ENCODE results near the gene FAM118A. TPM values are rescaled to one million over a fixed set of nuclear protein-coding genes. Genes with fewer than 3 reads are reported as not detected.
"Not testable (repeated sequence)": the region's sequence is repeated elsewhere in the genome, so short reads cannot be mapped to it uniquely, and the experiment has no call there.

FAM118A gene
- total RNA-seq, 2 experiments from 2014 or later, result 35.6 to 37.0 TPM

DNA sequence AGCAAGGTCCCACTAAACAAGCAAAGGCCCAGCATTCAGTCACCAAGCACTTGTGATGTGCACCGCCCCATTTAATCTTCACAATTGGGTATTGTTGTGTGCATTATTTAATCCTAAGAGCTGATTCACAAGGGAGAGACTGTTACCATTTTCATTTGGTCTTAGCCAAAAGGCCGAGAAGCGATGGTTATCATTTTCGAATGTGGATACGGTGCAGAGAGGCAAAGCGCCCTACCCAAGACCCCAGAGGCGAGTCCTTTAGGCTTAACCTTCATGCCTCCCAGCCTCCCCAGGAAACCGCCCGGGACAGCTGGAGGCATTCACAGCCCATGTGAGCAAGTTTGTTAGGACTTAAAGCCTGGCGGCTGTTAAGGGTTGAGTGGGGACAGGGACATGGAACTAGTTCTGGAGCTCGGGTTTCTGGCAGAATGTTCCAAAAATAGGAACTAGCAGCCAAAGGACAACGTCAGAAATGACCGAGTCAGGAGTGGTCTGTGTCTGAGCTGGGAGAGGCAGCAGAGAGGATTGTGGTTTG is 38.0 kb upstream of the FAM118A start:
- Mint-ChIP-seq H3K27ac (peak overlapping the region; percentile 63), H3K27me3 (peaks cover 19% of the 10 kb centered on the region)
- POLR2A ChIA-PET, result no interaction called here

DNA sequence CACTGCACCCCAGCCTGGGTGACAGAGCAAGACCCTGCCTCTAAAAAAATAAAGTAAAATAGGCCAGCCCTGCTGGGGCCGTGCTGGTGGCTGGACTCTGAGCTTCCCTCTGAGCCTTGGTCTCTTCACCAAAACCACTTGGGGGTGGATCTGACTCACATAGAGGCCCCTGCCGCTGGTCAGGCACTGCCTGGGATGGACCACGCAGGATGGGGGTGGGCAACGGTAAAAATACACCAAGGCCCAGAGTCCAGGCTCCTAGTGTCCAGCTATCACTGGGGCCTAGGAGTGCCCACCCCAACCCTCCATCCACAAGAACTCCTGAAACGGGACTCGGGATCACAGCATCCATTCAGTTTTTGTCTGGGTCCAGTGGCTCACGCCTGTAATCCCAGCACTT is 37.2 kb upstream of the FAM118A start:
- peaks cover 16% of the 10 kb centered on the region for H3K27me3 Mint-ChIP-seq
- ChIA-PET POLR2A (no interaction called here), CTCF (interaction anchor here (1.4 to 1.6 kb wide), 2 partner anchors 10 to 164 kb away, joined by 3 to 6 read pairs; no protein-coding TSS in a partner anchor)
- H3K4me1 Mint-ChIP-seq, result peaks cover 6% of the 10 kb centered on the region
- H3K9me3 Mint-ChIP-seq, result no peaks in the 10 kb centered on the region
- no peaks in the 10 kb centered on the region for H3K36me3 Mint-ChIP-seq (ENCODE audit: low read depth)
- H3K4me3 Mint-ChIP-seq, result no peak overlapping the region
- no peak overlapping the region for H3K27ac Mint-ChIP-seq
- DNase-seq, result no peak

More for the DNA sequence above, 38.0 kb upstream of the FAM118A start:
- Mint-ChIP-seq H3K9me3 (no peaks in the 10 kb centered on the region), H3K36me3 (ENCODE audit: low read depth) (no peaks in the 10 kb centered on the region), H3K4me1 (peaks cover 6% of the 10 kb centered on the region), H3K4me3 (no peak overlapping the region)
- CTCF ChIA-PET, result interaction anchor here (1.4 to 1.6 kb wide), 2 partner anchors 10 to 165 kb away, joined by 3 to 6 read pairs; no protein-coding TSS in a partner anchor
- DNase-seq, result no peak

- no peak for DNase-seq
- no peak overlapping the region for H3K27ac Mint-ChIP-seq
- CTCF ChIA-PET, result no interaction called here
- H3K4me1 Mint-ChIP-seq, result peaks cover 6% of the 10 kb centered on the region
- H3K9me3 Mint-ChIP-seq, result no peaks in the 10 kb centered on the region
- H3K36me3 Mint-ChIP-seq (ENCODE audit: low read depth), result no peaks in the 10 kb centered on the region
- peaks cover 14% of the 10 kb centered on the region for H3K27me3 Mint-ChIP-seq
- POLR2A ChIA-PET, result no interaction called here
- no peak overlapping the region for H3K4me3 Mint-ChIP-seq
Measured at GRCh38 chr22:45273452-45274075, 36.2 kb upstream of the FAM118A start.

- CTCF ChIA-PET, result no interaction called here
- no peak overlapping the region for H3K4me3 Mint-ChIP-seq
Measured at GRCh38 chr22:45276507-45277105, 33.1 kb upstream of the FAM118A start.

DNA sequence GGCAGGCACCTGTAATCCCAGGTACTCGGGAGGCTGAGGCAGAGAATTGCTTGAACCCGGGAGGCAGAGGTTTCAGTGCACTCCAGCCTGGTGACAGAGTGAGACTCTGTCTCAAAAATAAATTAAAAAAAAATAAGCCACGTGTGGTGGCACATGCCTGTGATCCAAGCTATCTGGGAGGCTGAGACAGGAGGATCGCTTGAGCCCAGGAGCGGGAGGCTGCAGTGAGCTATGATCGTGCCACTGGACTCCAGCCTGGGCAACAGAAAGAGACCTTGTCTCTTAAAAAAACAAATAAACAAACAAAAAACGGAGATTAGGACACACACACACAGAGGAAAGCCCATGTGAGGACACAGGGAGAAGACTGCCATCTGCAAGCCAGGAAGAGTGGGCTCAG is 32.0 kb upstream of the FAM118A start:
- DNase-seq; H3K27me3 Mint-ChIP-seq; H3K4me3 Mint-ChIP-seq; POLR2A ChIA-PET; H3K9me3 Mint-ChIP-seq; CTCF ChIA-PET; H3K36me3 Mint-ChIP-seq (ENCODE audit: low read depth): not testable (repeated sequence)
- H3K4me1 Mint-ChIP-seq, result peaks cover 12% of the 10 kb centered on the region
- H3K27ac Mint-ChIP-seq, result peak overlapping the region; percentile 46

More at GRCh38 chr22:45276507-45277105, 33.1 kb upstream of the FAM118A start:
- Mint-ChIP-seq H3K9me3 (no peaks in the 10 kb centered on the region), H3K27ac (no peak overlapping the region), H3K27me3 (peaks cover 1% of the 10 kb centered on the region), H3K4me1 (peaks cover 12% of the 10 kb centered on the region), H3K36me3 (ENCODE audit: low read depth) (no peaks in the 10 kb centered on the region)
- POLR2A ChIA-PET, result no interaction called here
- DNase-seq, result no peak

DNA sequence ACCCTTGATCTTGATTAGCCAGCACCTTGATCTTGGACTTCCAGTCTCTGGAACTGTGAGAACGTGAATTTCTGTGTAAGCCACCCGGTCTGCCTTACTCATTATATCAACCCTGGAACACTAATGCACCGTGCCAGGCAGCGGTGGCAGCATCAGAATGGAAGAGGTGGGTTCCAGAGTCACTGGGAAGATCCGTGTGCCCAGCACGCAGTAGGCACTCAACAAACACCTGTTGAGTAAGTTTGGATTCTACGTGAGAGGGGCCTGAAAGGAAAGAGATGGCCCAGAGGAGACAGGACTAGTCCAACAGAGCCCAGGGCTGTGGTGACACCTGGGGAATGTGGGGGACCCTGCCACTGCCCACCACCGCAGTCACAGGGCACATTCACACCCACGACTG is 31.6 kb upstream of the FAM118A start:
- no peaks in the 10 kb centered on the region for H3K9me3 Mint-ChIP-seq
- DNase-seq, result no peak
- peaks cover 12% of the 10 kb centered on the region for H3K4me1 Mint-ChIP-seq
- H3K36me3 Mint-ChIP-seq (ENCODE audit: low read depth), result no peaks in the 10 kb centered on the region
- no peak overlapping the region for H3K27ac Mint-ChIP-seq
- CTCF ChIA-PET, result interaction anchor here (1.8 kb wide), 1 partner anchor 16 kb away, joined by 4 read pairs; no protein-coding TSS in a partner anchor
- H3K27me3 Mint-ChIP-seq, result peaks cover 7% of the 10 kb centered on the region
- POLR2A ChIA-PET, result no interaction called here
- H3K4me3 Mint-ChIP-seq, result no peak overlapping the region

- no peak overlapping the region for H3K4me3 Mint-ChIP-seq
- no peaks in the 10 kb centered on the region for H3K9me3 Mint-ChIP-seq
- H3K36me3 Mint-ChIP-seq (ENCODE audit: low read depth), result no peaks in the 10 kb centered on the region
- ChIA-PET POLR2A (no interaction called here), CTCF (no interaction called here)
- H3K27ac Mint-ChIP-seq, result peak overlapping the region; percentile 25
- no peak for DNase-seq
- peaks cover 21% of the 10 kb centered on the region for H3K27me3 Mint-ChIP-seq
- H3K4me1 Mint-ChIP-seq, result peaks cover 12% of the 10 kb centered on the region
Measured at GRCh38 chr22:45280587-45280980, 29.1 kb upstream of the FAM118A start.

DNA sequence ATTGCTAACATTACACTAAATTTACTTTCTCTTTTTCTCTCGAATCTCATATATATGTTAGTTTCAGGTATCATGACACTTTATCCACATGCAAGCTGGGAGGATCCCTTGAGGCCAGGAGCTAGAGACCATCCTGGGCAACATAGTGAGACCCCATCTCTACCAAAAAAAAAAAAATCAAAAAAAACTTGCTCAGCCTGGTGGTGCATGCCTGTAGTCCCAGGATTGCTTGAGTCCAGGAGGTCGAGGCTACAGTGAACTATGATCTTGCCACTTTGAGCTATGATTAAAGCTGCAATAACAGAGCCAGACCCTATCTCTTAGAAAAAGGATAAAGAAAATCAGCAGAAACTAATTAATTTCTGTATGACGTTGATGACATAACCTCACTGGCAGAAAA is 28.7 kb upstream of the FAM118A start:
- H3K4me1 Mint-ChIP-seq, result peaks cover 12% of the 10 kb centered on the region
- no peak overlapping the region for H3K27ac Mint-ChIP-seq
- POLR2A ChIA-PET, result no interaction called here
- H3K36me3 Mint-ChIP-seq (ENCODE audit: low read depth), result no peaks in the 10 kb centered on the region
- peaks cover 24% of the 10 kb centered on the region for H3K27me3 Mint-ChIP-seq
- CTCF ChIA-PET, result interaction anchor here (0.6 kb wide), 1 partner anchor 37 kb away, joined by 3 read pairs; no protein-coding TSS in a partner anchor
- H3K9me3 Mint-ChIP-seq, result no peaks in the 10 kb centered on the region
- no peak overlapping the region for H3K4me3 Mint-ChIP-seq
- no peak for DNase-seq

DNA sequence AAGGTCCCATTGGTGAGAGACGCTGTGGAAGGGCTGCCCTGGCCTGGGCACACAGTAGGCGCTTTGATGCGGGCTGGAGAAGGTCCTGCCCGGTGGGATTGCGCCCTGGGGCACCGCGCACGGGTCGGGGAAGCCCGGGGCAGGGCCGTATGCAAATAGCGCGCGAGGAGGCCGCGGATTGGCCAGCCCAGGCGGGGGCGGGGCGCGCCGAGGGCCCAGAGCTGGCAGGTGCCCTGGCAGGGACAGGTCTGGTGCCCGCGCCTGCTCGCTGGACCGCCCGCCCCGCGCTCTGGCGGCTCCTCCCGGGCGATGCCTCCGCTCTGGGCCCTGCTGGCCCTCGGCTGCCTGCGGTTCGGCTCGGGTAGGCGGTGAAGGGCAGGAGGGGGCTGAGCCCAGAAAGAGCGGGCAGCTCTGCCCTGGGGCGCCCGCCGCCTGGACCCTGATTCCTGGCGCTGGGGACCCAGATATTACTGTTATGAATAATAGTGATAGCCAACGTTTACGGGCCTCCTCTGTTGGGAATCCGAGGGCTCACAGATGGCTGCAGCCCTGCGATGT is 24.9 kb upstream of the FAM118A start, which contains the start of gene UPK3A:
TSS of gene UPK3A (plus strand) at position 245 of the 558 bp plus-strand sequence. CDS start at position 310, 65 bp downstream.
- Mint-ChIP-seq H3K36me3 (ENCODE audit: low read depth) (no peaks in the 10 kb centered on the region), H3K9me3 (no peaks in the 10 kb centered on the region), H3K4me1 (peaks cover 12% of the 10 kb centered on the region), H3K4me3 (no peak within 1 kb of the TSS), H3K27ac (no peak within 1 kb of the TSS), H3K27me3 (peaks cover 28% of the 10 kb centered on the region)
- ChIA-PET CTCF (interaction anchor here (0.6 to 1.2 kb wide), 2 partner anchors 17 to 420 kb away, joined by 3 to 4 read pairs; no protein-coding TSS in a partner anchor), POLR2A (no interaction called here)
- DNase-seq, result peak; percentile 50

DNA sequence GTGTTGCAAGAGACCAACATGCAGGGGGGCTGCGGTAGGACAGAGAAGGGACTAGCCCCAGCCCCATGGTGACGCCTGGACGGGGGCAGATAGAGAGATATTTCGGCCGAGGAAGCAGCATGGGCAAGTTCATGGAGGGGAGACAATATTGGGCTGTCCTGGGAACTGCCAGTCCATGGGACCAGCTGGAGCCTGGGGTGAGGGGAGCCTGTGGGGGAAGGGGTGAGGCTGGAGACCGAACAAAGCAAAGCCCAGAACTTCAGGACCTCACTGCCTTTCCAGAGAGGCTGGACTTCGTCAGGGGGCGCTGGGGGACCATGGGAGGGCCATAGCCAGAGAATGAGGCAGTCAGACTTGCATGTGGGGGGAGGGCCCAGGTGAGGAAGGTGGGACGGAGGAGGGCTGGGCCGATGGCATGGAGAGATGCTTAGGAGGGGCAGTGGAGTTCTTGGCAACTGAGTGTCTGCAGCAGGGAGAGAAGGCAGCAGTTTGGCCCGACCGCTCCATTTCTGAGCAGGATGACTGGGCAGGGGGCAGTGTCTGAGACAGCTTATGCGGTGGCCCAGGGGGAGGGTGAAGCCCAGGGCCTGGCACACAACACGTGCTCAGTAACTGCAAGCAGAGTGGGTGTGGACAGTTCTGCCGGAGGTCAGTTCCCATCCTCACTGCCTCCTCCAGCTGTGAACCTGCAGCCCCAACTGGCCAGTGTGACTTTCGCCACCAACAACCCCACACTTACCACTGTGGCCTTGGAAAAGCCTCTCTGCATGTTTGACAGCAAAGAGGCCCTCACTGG is 24.3 kb upstream of the FAM118A start:
- no peaks in the 10 kb centered on the region for H3K36me3 Mint-ChIP-seq (ENCODE audit: low read depth)
- no peaks in the 10 kb centered on the region for H3K9me3 Mint-ChIP-seq
- DNase-seq, result no peak
- no peak overlapping the region for H3K27ac Mint-ChIP-seq
- peaks cover 5% of the 10 kb centered on the region for H3K4me1 Mint-ChIP-seq
- ChIA-PET CTCF (interaction anchor here (1.2 to 1.7 kb wide), 2 partner anchors 15 to 18 kb away, joined by 4 read pairs; no protein-coding TSS in a partner anchor), POLR2A (no interaction called here)
- peaks cover 28% of the 10 kb centered on the region for H3K27me3 Mint-ChIP-seq
- no peak overlapping the region for H3K4me3 Mint-ChIP-seq

- POLR2A ChIA-PET, result no interaction called here
- H3K36me3 Mint-ChIP-seq (ENCODE audit: low read depth), result no peaks in the 10 kb centered on the region
- no peak for DNase-seq
- H3K9me3 Mint-ChIP-seq, result no peaks in the 10 kb centered on the region
- CTCF ChIA-PET, result interaction anchor here (1.7 kb wide), 1 partner anchor 13 kb away, joined by 4 read pairs; no protein-coding TSS in a partner anchor
- H3K4me3 Mint-ChIP-seq, result no peak overlapping the region
- no peaks in the 10 kb centered on the region for H3K4me1 Mint-ChIP-seq
- H3K27ac Mint-ChIP-seq, result no peak overlapping the region
- H3K27me3 Mint-ChIP-seq, result peaks cover 24% of the 10 kb centered on the region
Measured at GRCh38 chr22:45286854-45287551, 22.7 kb upstream of the FAM118A start.

DNA sequence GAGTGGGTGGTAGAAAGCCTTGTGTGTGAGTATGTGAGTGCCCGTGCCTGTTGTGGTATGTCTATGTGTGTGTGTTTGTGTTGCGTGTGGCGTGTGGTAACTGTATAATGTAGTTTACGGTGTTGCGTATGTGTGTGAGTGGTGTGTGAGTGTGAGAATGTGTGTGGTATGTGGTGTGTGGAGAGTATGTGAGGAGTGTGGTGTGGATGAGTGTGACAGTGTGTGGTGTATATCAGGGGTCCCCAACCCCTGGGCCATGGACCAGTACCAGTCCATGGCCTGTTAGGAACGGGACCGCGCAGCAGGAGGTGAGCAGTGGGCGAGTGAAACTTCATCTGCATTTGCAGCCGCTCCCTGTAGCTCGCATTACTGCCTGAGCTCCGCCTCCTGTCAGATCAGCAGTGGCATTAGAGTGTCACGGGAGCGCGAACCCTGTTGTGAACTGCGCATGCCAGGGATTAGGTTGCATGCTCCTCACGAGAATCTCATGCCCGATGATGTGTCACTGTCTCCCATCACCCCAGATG is 19.3 kb upstream of the FAM118A start:
- Mint-ChIP-seq H3K27ac (no peak overlapping the region), H3K27me3 (peaks cover 7% of the 10 kb centered on the region), H3K36me3 (ENCODE audit: low read depth) (no peaks in the 10 kb centered on the region), H3K4me3 (no peak overlapping the region), H3K4me1 (peaks cover 2% of the 10 kb centered on the region), H3K9me3 (no peaks in the 10 kb centered on the region)
- POLR2A ChIA-PET, result no interaction called here
- no peak for DNase-seq
- CTCF ChIA-PET, result no interaction called here
